Stomach (tissue), 9 donors: ENCODE results near the gene CHRNA5. TPM values are rescaled to one million over a fixed set of nuclear protein-coding genes. Genes with fewer than 3 reads are reported as not detected.
A peak's percentile ranks its signal among the peaks of the same experiment; 100 is the strongest.

Source experiments
- DNase-seq, 2 donors: peaks; one replicate each; pipeline versions ENCODE4 v3.0.0 to v3.0.0-alpha.2; 2013 to 2019
- H3K27ac ChIP-seq, 5 donors: fragments of 200-600 bp in 4 of 5; sonication (generic) in 4 of 5; one replicate each; pipeline ENCODE4 v1.5.1; 2013 to 2019; ENCODE audit warnings: mild to moderate bottlenecking in 1 of 5, moderate library complexity in 1 of 5
- H3K27me3 ChIP-seq, 3 donors: fragments of 200-600 bp; sonication (generic); one replicate each; pipeline ENCODE4 v1.5.1; 2017 to 2019; ENCODE audit warnings: mixed run types in 1 of 3
- H3K36me3 ChIP-seq, 4 donors: fragments of 200-600 bp; sonication (generic); 1 replicate in 3 of 4; 2 replicates in 1 of 4; pipeline ENCODE4 v1.5.1; 2016 to 2019
- H3K4me1 ChIP-seq, 4 donors: fragments of 200-600 bp; sonication (generic); one replicate each; pipeline ENCODE4 v1.5.1; 2016 to 2019
- H3K4me3 ChIP-seq, 4 donors: fragments of 200-600 bp; sonication (generic) in 3 of 4; one replicate each; pipeline ENCODE4 v1.5.1; 2016 to 2019; ENCODE audit warnings: mild to moderate bottlenecking in 1 of 4
- H3K9me3 ChIP-seq, 4 donors: fragments of 200-600 bp; sonication (generic); one replicate each; pipeline ENCODE4 v1.5.1; 2016 to 2019
- CTCF ChIP-seq, 7 experiments: fragments of 450-650 bp in 4 of 7; fragments of 200-600 bp in 3 of 7; sonication (generic) in 3 of 7; IDR thresholded peaks; one replicate each; pipeline ENCODE4 v1.5.1; 2016 to 2019; ENCODE audit warnings: antibody characterized with exemption in 7 of 7, control low read depth in 2 of 7, mild to moderate bottlenecking in 1 of 7
- EP300 ChIP-seq: sonication (generic); formaldehyde crosslinking; IDR thresholded peaks from one replicate; pipeline ENCODE4 v1.6.1; 2017; ENCODE audit warnings: antibody characterized with exemption
- POLR2A ChIP-seq, 4 donors: fragments of 450-650 bp; IDR thresholded peaks; one replicate each; pipeline ENCODE4 v1.6.1; 2016; ENCODE audit warnings: antibody characterized with exemption in 4 of 4, control low read depth in 2 of 4, mild to moderate bottlenecking in 1 of 4, moderate library complexity in 1 of 4
- POLR2AphosphoS5 ChIP-seq, 3 donors: sonication (generic); formaldehyde crosslinking; IDR thresholded peaks; one replicate each; pipeline ENCODE4 v1.6.1; 2016; ENCODE audit warnings: antibody characterized with exemption in 3 of 3
- WGBS, 5 donors: extraction: QIAGEN DNeasy Blood & Tissue Kit in 3 of 5; methylation state at CpG; one replicate each; pipeline versions ENCODE4 v1.1.5 to v1.1.7; 2013 to 2018; 5-methylcytosine and 5-hydroxymethylcytosine counted together
- intact Hi-C: fragments of 100-400 bp; cut with DNase I; formaldehyde crosslinking; loops from one replicate; pipeline ENCODE4 v1.15.1; 2023; ENCODE audit warnings: low total_unique reads
- polyA plus RNA-seq, 3 donors: library from polyadenylated mRNA; stranded (reverse); fragments of 200-250 nt; gene quantifications; one replicate each; pipeline ENCODE4 v1.2.3, GENCODE V29; 2013
- total RNA-seq, 5 donors: library from RNA; depleted of rRNA; stranded (reverse); fragments of >200 nt; gene quantifications; one replicate each; pipeline versions ENCODE4 v1.1.0 to v1.2.3, GENCODE V29; 2014 to 2016
- donor health status: healthy with polysubstance abuse.
- donor health status: Bipolar disorder and iron deficiency.
- donor health status: healthy.

CHRNA5 gene
- total and polyA plus RNA-seq, 8 donors: 1.1 to 1.8 (median 1.3) TPM; not detected in 4

- peak in 1 of 2 donors; percentile 20 for DNase-seq
- Histone ChIP-seq H3K27me3 (peaks cover 0 to 46% (median 36%) of the 10 kb centered on the region in 3 donors), H3K4me1 (peaks cover 14 to 28% (median 21%) of the 10 kb centered on the region in 4 donors), H3K4me3 (no peak overlapping the region), H3K9me3 (no peaks in the 10 kb centered on the region), H3K27ac (no peak overlapping the region), H3K36me3 (no peaks in the 10 kb centered on the region)
- no peak for TF ChIP-seq EP300
- no peak for TF ChIP-seq CTCF (IDR thresholded peaks at IDR 0.05)
- TF ChIP-seq POLR2AphosphoS5 (IDR thresholded peaks at IDR 0.05): no peak
- TF ChIP-seq POLR2A (IDR thresholded peaks at IDR 0.05): no peak
- WGBS, 5 donors: 79 to 87% (median 84%) methylated on average over 8 of the region's 8 CpGs
- intact Hi-C loops: loop anchor here (2.0 kb wide), 1 partner anchor 91 kb away; no protein-coding TSS in a partner anchor
These were observed 52.7 kb downstream of the CHRNA5 start for GRCh38 chr15:78618064-78618463.

GRCh38 chr15:78618490-78618934 lies 53.2 kb downstream of the CHRNA5 start:
- Histone ChIP-seq H3K27me3 (peaks cover 0 to 47% (median 36%) of the 10 kb centered on the region in 3 donors), H3K9me3 (no peaks in the 10 kb centered on the region), H3K4me1 (peaks cover 14 to 28% (median 21%) of the 10 kb centered on the region in 4 donors), H3K36me3 (no peaks in the 10 kb centered on the region), H3K27ac (peak overlapping the region in 1 of 5 donors; percentile 48), H3K4me3 (no peak overlapping the region)
- TF ChIP-seq CTCF (IDR thresholded peaks at IDR 0.05): peak in 5 of 7 experiments; percentile 44 to 94 (median 79)
- TF ChIP-seq POLR2A (IDR thresholded peaks at IDR 0.05): no peak
- peak; percentile 60 to 83 (median 66) for TF ChIP-seq POLR2AphosphoS5 (IDR thresholded peaks at IDR 0.05)
- peak; percentile 61 for TF ChIP-seq EP300
- intact Hi-C loops: loop anchor here (2.0 kb wide), 1 partner anchor 90 kb away; no protein-coding TSS in a partner anchor
- WGBS, 5 donors: 17 to 35% (median 27%) methylated on average over 7 to 8 of the region's 8 CpGs
- peak; percentile 91 to 95 for DNase-seq

- DNase-seq: peak; percentile 17 to 20
- no peak for TF ChIP-seq EP300
- no peak for TF ChIP-seq POLR2AphosphoS5 (IDR thresholded peaks at IDR 0.05)
- TF ChIP-seq CTCF (IDR thresholded peaks at IDR 0.05): no peak
- TF ChIP-seq POLR2A (IDR thresholded peaks at IDR 0.05): no peak
- intact Hi-C loops: loop anchor here (2.0 kb wide), 1 partner anchor 90 kb away; no protein-coding TSS in a partner anchor
- peaks cover 14 to 28% (median 21%) of the 10 kb centered on the region in 4 donors for H3K4me1 ChIP-seq
- H3K9me3 ChIP-seq: no peaks in the 10 kb centered on the region
- H3K4me3 ChIP-seq: peak overlapping the region in 2 of 4 donors; percentile 41 to 47
- H3K36me3 ChIP-seq: no peaks in the 10 kb centered on the region
- peaks cover 0 to 50% (median 36%) of the 10 kb centered on the region in 3 donors for H3K27me3 ChIP-seq
- H3K27ac ChIP-seq: peak overlapping the region in 1 of 5 donors; percentile 48
- 38 to 51% (median 48%) methylated on average over 9 to 20 of the region's 20 CpGs for WGBS, 5 donors
These were observed 54.0 kb downstream of the CHRNA5 start for GRCh38 chr15:78619022-78619950.

- no peak for TF ChIP-seq EP300
- no peak for TF ChIP-seq POLR2AphosphoS5 (IDR thresholded peaks at IDR 0.05)
- no peak for TF ChIP-seq CTCF (IDR thresholded peaks at IDR 0.05)
- no peak for TF ChIP-seq POLR2A (IDR thresholded peaks at IDR 0.05)
- Histone ChIP-seq H3K36me3 (no peaks in the 10 kb centered on the region), H3K27ac (peak overlapping the region in 1 of 5 donors; percentile 34), H3K4me1 (peaks cover 14 to 28% (median 21%) of the 10 kb centered on the region in 4 donors), H3K4me3 (peak overlapping the region; percentile 32 to 47 (median 42)), H3K27me3 (peaks cover 0 to 58% (median 37%) of the 10 kb centered on the region in 3 donors), H3K9me3 (no peaks in the 10 kb centered on the region)
- 0 to 3% (median 2%) methylated on average over 5 to 41 of the region's 41 CpGs for WGBS, 5 donors
- intact Hi-C loops: loop anchor here (10.0 kb wide), 1 partner anchor 565 kb away; no protein-coding TSS in a partner anchor
- DNase-seq: peak; percentile 23 to 60
These were observed 54.8 kb downstream of the CHRNA5 start for GRCh38 chr15:78620021-78620526.
